Occipital lobe (tissue), 2 donors: ENCODE measurements around the gene ZBTB34. TPM values are rescaled to one million over a fixed set of nuclear protein-coding genes. Genes with fewer than 3 reads are reported as not detected.

Source experiments
- DNase-seq: peaks from one replicate; lab custom pipeline; 2025; lab: John Stamatoyannopoulos, UW
- total RNA-seq: library from RNA; depleted of rRNA; stranded (reverse); fragments of >200 nt; gene quantifications from one replicate; pipeline ENCODE4 v1.2.3, GENCODE V29; 2014

The ZBTB34 gene
- total RNA-seq, 1 donor from 2014 or later, result 83.0 TPM

GRCh38 chr9:126842977-126843799 lies 17.3 kb upstream of the ZBTB34 start:
- DNase-seq, result peak; percentile 45

DNA sequence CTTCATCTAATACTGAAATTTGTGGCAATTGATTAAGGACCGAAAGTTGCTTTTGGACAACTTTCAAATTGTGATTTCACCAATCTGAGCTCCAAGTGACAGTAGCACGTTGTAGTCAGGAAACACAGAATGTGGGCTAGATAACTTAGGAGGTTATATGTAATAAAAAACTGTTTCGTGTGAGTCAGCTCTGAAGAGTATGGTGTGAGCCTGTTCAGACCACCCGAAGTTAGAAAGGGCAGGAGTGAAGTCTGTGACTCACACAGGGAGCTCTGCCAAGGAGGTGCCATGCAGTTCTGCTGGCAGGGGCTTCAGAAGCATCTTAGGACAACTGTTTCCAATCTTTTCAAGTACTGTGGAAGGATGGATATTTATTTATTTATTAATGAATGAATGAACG lies 16.4 kb upstream of the ZBTB34 start:
- DNase-seq, result no peak

- DNase-seq, result no peak
Measured at GRCh38 chr9:126847051-126847450, 13.4 kb upstream of the ZBTB34 start.

DNA sequence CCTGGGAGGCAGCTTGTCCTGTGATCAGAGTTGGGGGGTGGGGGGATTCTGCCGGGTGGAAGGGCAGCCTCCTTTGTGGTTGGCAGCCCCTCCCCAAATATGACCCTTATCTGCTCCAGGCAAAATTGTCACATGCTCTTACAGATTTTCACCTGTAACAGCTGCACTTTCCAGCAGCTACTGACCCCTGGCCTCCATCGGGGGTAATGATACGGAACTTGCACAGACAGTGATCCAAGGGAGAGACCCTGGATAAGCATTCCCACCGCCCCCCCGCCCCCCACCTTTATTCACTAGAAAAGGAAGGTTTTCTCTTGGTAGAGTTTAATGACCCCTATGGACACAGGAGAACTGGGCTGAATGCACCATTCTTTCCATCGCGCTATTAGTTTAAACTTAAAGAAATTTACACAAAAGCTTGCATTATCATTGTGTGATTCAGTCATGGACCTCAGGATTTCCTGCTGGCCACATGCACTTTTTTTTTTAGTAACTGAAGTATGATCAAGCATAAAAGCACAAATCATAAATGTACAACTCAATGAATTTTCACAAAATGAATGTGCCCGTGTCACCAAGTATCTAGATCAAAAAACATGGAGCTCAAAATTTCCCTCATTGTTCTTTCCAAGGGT lies 10.7 kb upstream of the ZBTB34 start:
- DNase-seq, result no peak

- DNase-seq, result no peak
Measured at GRCh38 chr9:126851286-126851880, 9.1 kb upstream of the ZBTB34 start.

GRCh38 chr9:126852086-126852688 lies 8.3 kb upstream of the ZBTB34 start:
- no peak for DNase-seq

GRCh38 chr9:126853667-126854066 lies 6.8 kb upstream of the ZBTB34 start:
- no peak for DNase-seq

GRCh38 chr9:126854734-126855133 lies 5.7 kb upstream of the ZBTB34 start:
- no peak for DNase-seq

DNA sequence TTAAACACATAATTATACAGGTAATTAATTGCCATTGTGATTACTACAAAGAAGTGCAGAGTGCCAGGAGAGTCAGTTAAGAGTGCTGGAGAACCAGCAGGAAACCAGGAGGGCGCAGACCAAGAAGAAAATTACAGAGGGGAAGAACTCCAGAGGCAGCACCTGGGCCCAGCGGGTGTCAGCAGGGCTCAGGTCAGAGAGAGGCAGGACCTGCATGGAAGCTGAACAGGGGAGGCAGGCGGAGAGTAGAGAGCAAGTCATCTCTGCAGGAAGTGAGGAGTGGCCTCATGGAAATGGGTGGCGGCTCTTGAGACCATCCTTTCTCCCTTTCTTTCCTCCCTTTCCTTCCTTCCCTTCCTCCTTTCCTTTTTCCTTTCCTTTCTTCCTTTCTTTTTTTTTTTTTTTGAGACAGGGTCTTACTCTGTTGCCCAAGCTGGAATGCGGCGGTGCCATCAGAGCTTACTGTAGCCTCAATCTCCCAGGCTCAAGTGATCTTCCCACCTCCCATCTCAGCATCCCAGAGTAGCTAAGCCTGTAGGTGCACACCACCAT lies 4.0 kb upstream of the ZBTB34 start:
- no peak for DNase-seq

GRCh38 chr9:126857261-126857960 lies 3.0 kb upstream of the ZBTB34 start:
- no peak for DNase-seq

- no peak for DNase-seq
Measured at GRCh38 chr9:126859111-126859510, 1.3 kb upstream of the ZBTB34 start.

GRCh38 chr9:126860757-126861466 lies 473 bp downstream of the ZBTB34 start:
- no peak for DNase-seq

GRCh38 chr9:126861707-126862103 lies 1.3 kb downstream of the ZBTB34 start:
- no peak for DNase-seq

DNA sequence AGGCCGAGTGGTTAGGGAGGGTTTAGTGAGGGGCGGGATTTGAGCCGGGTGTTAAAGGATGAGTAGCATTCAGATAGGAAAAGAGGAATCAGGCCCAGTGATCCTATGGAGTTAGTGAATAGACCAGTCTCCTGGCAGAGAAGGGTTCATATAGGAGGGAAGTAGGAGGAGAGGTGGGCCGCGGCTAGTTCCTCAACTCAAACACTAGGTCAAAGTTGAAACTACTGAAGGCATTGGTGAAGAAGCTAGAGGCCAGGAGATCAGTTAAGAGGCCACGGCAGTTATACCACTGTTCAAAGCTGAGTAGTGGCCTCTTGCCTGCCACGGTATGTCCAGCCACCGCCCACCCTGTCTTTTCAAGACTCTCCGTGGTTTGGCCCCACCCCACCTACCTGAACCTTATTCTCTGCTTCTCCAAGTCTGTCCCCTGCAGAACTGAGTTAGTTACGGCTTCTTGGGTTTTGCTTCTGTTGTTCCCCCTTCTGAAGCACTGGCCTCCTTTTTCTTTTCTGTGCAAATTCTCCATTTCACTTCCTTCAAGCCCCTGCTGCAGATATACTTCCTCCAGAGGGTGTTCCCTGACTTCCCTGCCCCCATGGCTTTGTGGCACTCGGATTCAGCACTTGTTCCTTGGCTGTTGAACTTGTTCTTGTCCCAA lies 1.8 kb downstream of the ZBTB34 start:
- no peak for DNase-seq

GRCh38 chr9:126864771-126865170 lies 4.3 kb downstream of the ZBTB34 start:
- no peak for DNase-seq

GRCh38 chr9:126869368-126869767 lies 8.9 kb downstream of the ZBTB34 start:
- DNase-seq, result no peak

DNA sequence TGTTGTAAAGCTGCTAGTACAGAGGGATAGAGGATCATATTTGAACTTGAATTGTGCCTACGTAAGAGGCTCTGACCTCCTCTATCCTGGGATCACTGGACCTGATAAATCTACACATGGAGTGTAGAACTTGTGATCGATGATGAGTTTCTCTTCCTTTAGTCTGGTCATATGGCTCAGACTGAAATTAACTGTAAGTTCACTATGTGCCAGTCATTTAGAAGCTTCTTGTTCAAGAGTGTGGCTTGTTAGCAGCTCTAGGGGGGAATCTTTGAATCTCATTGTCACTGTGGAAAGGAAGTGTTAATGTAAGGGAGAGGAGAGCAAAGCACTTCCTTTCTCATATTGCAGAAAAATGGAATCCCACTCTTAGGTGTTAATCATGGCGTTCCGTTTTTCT lies 12.1 kb downstream of the ZBTB34 start:
- no peak for DNase-seq

DNA sequence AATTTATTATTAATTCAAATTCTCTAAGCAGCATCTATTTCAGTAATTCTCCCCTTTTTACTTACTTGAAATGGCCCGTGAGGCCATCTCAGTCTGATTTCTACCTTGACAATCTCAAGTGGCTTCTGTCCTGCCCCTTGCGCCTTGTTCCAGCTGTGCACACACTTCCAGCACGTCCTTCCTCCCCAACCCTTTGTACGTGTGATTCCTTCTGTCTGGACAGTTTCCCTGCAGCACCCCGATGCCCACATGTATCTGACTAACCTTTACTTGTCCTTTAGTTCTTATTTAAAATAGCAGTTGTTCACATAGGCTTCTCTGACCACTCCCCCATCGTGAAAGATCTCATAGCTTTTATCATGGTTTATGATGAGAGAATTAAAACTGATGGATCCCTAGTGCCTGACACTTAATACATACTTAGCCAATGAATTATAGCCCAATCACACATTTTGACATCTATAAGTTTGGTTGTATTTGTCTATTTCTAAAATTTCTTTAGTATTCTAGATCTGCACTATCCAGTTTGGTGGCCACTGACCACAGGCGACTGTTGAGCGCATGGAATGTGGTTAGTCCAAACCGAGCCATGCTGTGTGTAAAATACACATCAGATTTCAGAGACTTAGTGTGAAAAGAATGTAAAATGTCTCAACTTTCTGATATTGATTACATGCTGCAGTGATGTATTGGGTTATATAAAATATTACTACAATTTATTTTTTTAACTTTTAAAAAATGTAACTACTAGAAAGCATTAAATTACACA lies 14.3 kb downstream of the ZBTB34 start:
- DNase-seq, result no peak

DNA sequence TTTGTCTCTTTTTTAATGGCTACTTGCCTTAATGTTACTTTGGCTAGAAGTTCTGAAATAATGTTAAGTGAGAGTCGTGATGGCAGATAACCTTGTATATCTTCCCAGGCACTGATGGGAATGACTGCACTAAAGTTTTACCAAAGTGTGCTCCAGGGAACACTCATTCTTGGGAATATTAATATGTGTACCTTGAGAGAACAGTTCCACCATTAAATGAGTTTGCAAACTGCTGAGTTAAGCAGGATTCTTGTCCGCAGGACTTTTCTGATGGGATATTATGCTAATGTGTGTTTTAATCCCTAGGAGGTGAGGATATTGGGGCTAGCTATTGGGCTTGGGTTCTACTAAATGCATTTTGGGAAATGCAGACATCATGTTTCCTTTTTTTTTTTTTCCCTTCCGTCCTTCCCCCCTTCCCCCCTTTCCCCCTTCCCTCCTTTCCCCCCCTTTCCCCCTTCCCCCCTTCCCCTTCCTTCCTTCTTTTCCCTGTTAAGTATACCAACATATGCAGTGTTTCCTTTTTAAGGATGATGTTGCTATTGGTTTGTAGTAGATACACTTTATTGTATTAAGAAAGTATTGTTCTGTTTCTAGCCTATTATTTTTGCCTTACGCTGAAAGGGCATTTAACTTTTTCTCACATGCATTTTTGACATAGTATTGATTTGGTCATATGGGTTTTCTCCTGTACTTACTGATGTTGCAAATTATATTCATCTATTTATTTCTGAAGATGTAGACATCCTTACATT lies 15.5 kb downstream of the ZBTB34 start:
- no peak for DNase-seq
